Amniotic epithelial cell (primary cell): ENCODE results near the gene RIMKLB.
"Not testable (repeated sequence)": the region's sequence is repeated elsewhere in the genome, so short reads cannot be mapped to it uniquely, and the experiment has no call there.

ENCODE experiments used
- DNase-seq: peaks from one replicate; pipeline ENCODE4 v3.0.0-alpha.2; 2010; ENCODE audit warnings: low read depth

Gene RIMKLB

DNA sequence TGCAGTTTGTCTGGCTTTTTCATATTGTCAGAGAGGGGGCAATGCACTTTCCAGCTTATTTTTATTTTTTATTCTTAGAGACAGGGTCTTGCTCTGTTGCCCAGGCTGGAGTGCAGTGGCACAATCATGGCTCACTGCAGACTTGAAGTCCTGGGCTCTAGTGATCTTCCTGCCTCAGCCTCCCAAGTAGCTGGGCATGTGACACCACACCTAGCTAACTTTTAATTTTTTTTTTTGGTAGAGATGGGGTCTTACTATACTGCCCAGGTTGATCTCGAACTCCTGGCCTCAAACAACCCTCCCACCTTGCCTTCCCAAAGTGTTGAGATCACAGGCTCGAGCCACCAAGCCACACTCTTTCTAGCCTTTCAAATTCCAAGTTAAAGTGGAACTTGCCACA is 120.7 kb downstream of the RIMKLB start:
- DNase-seq = no peak

DNA sequence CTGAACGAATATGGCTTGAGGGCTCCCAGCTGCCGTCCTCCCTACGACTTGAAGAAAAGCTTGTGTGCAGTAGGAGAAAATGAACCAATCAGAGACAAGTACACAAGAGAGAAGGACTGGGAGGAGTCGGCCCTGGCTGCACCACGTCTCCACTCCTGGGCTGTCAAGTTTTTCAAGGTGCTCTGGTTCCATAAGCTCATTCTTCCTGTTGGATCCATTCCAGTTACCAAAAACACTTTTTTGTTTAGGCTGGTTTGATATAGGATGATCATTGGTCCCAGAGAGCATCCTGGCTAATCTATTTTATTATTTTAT is 121.8 kb downstream of the RIMKLB start:
- peak; percentile 35 for DNase-seq

DNA sequence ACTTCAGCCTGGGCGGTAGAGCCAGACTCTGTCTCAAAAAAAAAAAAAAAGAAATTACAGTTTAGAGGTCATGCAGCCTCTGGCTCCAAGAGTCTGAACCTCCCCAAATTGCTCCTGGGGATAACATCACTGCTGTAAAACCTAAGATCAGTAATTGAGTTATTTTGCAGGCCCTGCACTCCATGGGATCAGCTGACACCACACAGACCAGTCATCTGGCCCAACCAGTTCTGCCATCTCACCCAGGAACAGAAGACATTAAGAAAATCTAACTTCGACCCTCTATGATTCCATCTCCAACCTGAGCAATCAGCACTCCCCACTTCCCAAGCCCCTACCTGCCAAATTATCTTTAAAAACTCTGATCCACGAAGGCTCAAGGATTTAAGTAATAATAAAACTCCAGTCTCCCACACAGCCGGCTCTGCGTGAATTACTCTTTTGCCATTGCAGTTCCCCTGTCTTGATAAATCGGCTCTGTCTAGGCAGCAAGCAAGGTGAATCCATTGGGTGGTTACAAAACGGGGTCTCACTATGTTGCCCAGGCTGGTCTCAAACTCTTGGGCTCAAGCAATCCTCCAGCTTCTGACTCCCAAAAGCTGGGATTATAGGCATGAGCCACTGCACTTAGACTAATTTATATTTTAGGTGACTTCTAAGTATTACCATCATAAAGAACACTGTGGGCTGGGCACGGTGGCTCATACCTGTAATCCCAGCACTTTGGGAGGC is 123.1 kb downstream of the RIMKLB start:
- DNase-seq = not testable (repeated sequence)

GRCh38 chr12:8821591-8821990 is 123.8 kb downstream of the RIMKLB start:
- DNase-seq = no peak

- DNase-seq = no peak
Observed at GRCh38 chr12:8822298-8822697, 124.5 kb downstream of the RIMKLB start, which contains the start of gene A2ML1. TSS of gene A2ML1 (plus strand) at chr12:8822621. CDS start at chr12:8822652, 31 bp downstream.

- DNase-seq = peak; percentile 50
Observed at GRCh38 chr12:8823565-8824300, 125.9 kb downstream of the RIMKLB start.

DNA sequence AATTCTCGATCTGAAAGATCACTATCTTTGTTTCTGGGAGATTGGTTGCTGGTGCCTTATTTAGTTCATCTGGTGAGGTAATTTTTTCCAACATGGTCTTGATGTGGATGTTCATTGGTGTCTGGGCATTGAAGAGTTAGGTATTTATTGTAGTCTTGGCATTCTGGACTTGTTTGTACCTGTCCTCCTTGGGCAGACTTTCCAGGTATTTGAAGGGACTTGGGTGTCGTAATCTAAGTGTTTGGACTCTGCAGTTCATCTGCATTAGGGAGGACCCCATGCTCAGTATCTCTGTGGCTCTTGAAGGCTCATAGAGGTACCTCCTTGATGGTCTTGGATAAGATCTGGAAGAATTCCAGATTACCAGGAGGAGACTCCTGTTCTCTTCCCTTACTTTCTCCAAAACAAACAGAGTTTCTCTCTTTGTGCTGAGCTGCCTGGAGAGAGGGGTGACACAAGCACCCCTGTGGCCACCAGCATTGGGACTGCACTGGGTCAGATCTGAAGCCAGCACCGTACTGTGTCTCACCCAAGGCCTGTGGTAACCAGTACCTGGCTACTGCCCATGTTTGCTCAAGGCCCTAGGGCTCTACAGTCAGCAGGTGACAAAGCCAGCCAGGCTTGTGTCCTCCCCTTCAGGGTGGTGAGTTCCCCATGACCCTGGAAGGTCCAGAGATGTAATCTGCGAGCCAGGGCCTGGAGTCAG is 129.9 kb downstream of the RIMKLB start:
- DNase-seq = no peak

GRCh38 chr12:8828257-8829124 is 130.7 kb downstream of the RIMKLB start:
- DNase-seq = no peak

DNA sequence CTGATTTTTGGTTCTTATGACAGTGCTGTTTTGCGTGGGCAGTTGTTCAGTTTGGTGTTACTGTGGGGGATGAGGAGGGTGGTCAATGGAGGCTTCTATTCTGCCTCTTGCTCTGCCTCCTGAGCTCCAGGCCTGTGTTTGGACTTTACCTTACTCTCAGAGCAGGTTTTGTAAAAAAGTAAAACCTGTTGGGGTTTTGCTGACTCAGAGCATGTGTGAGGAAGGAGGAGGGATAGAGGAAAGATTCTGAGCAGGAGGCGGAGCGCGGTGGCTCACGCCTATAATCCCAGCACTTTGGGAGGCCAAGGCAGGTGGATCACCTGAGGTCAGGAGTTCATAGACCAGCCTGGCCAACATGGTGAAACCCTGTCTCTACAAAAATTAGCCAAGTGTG is 131.3 kb downstream of the RIMKLB start:
- DNase-seq = no peak

DNA sequence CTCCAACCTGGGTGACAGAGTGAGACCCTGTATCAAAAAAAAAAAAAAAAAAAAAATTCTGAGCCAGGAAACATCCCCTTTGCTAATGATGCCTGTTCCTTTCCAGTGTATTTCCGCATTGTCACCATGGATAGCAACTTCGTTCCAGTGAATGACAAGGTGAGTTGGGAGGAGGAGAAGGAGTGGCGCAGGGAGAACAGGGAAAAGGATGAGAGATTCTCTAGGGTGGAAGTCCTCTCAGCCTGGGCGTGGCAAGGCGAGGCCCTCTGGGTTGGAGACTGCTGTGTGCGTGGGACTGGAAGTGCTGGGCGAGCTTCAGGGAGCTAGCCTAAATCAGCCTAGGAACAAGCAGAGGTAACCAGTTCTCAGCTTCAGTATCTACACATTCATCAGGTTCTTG is 131.8 kb downstream of the RIMKLB start:
- DNase-seq = no peak

DNA sequence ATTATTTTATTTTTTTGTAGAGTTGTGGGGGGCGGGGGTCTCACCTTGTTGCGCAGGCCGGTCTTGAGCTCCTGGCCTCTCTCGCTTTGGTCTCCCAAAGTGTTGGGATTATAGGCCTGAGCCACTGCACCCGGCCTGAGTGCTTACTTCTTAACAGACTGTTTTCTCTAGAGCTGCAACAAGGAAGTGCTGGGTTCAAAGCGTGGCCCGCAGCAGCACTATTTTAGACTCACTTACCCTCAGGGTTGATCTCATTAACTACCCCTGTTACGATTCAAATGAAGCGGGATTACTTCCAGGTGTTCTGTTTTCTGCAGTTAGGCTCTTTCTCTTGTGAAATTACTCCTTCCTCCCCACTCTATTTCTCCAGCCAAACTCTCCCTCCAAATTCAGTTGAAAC is 133.3 kb downstream of the RIMKLB start:
- no peak for DNase-seq

DNA sequence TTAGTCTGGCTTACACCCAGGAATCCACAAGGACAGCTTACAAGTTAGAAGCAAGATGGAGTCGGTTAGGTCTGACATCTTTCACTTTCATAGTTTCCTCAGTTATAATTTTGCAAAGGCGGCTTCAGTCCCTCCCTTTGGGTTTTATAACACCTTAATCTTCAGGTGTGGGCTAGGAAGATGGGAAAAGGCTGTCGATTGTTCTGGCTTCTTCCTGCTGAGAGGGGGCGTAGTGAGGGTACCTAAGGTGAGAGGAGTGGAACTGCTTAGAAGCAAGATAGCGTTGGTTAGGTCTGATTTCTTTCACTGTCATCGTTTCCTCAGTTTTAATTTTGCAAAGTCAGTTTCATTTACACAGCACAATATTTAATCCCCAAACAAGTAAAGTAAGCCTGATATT is 134.7 kb downstream of the RIMKLB start:
- DNase-seq = no peak
